ENCODE measurements around the gene PUM2. TPM values are rescaled to one million over a fixed set of nuclear protein-coding genes. Genes with fewer than 3 reads are reported as not detected.

Gene PUM2
- total RNA-seq, 4 donors from 2014 or later = 61.5 to 140 (median 98.0) TPM

GRCh38 chr2:20224164-20224715 is 126.4 kb downstream of the PUM2 start:
- no CpG with 5 or more reads among the region's 70 CpGs for WGBS, 2 donors (ENCODE audit: low coverage in 1 of 2)
- Histone ChIP-seq H3K27ac (peak overlapping the region in 3 of 4 donors; percentile 64 to 76 (median 66)), H3K36me3 (no peaks in the 10 kb centered on the region), H3K4me1 (peaks cover 0 to 33% (median 13%) of the 10 kb centered on the region in 3 donors), H3K4me3 (peak overlapping the region; percentile 36 to 67), H3K27me3 (peaks cover 36% of the 10 kb centered on the region), H3K9me3 (no peaks in the 10 kb centered on the region)
- TF ChIP-seq EP300 (IDR thresholded peaks at IDR 0.05) (no peak), POLR2AphosphoS5 (IDR thresholded peaks at IDR 0.05) (no peak), POLR2A (IDR thresholded peaks at IDR 0.05) (no peak), CTCF (IDR thresholded peaks at IDR 0.05) (no peak)
- peak; percentile 35 for ATAC-seq

- peak overlapping the region; percentile 36 to 67 for H3K4me3 ChIP-seq
- TF ChIP-seq EP300 (IDR thresholded peaks at IDR 0.05) = no peak
- peak in 1 of 4 experiments; percentile 17 for TF ChIP-seq CTCF (IDR thresholded peaks at IDR 0.05)
- TF ChIP-seq POLR2A (IDR thresholded peaks at IDR 0.05) = no peak
- no peak for TF ChIP-seq POLR2AphosphoS5 (IDR thresholded peaks at IDR 0.05)
- H3K27ac ChIP-seq = peak overlapping the region in 3 of 4 donors; percentile 64 to 76 (median 66)
- H3K4me1 ChIP-seq = peaks cover 0 to 33% (median 13%) of the 10 kb centered on the region in 3 donors
- H3K27me3 ChIP-seq = peaks cover 31% of the 10 kb centered on the region
- H3K36me3 ChIP-seq = no peaks in the 10 kb centered on the region
- no peaks in the 10 kb centered on the region for H3K9me3 ChIP-seq
- peak; percentile 37 for ATAC-seq
- WGBS, 2 donors (ENCODE audit: low coverage in 1 of 2) = no CpG with 5 or more reads among the region's 66 CpGs
Observed at GRCh38 chr2:20223407-20224163, 127.1 kb downstream of the PUM2 start.

- peak overlapping the region in 1 of 4 donors; percentile 76 for H3K27ac ChIP-seq
- H3K36me3 ChIP-seq = no peaks in the 10 kb centered on the region
- ATAC-seq = no peak
- WGBS, 2 donors (ENCODE audit: low coverage in 1 of 2) = 16 to 68% methylated on average over 5 to 8 of the region's 21 CpGs
- TF ChIP-seq EP300 (IDR thresholded peaks at IDR 0.05) (no peak), CTCF (IDR thresholded peaks at IDR 0.05) (no peak), POLR2AphosphoS5 (IDR thresholded peaks at IDR 0.05) (no peak), POLR2A (IDR thresholded peaks at IDR 0.05) (no peak)
- peaks cover 0 to 33% (median 13%) of the 10 kb centered on the region in 3 donors for H3K4me1 ChIP-seq
- peak overlapping the region in 1 of 2 donors; percentile 67 for H3K4me3 ChIP-seq
- H3K27me3 ChIP-seq = peaks cover 24% of the 10 kb centered on the region
- H3K9me3 ChIP-seq = no peaks in the 10 kb centered on the region
Observed at GRCh38 chr2:20222769-20223406, 127.8 kb downstream of the PUM2 start.

GRCh38 chr2:20222014-20222768 is 128.5 kb downstream of the PUM2 start:
- H3K36me3 ChIP-seq = no peaks in the 10 kb centered on the region
- H3K27me3 ChIP-seq = peaks cover 19% of the 10 kb centered on the region
- no peak overlapping the region for H3K4me3 ChIP-seq
- H3K4me1 ChIP-seq = peaks cover 0 to 33% (median 13%) of the 10 kb centered on the region in 3 donors
- ATAC-seq = no peak
- no peak overlapping the region for H3K27ac ChIP-seq
- no peaks in the 10 kb centered on the region for H3K9me3 ChIP-seq
- TF ChIP-seq EP300 (IDR thresholded peaks at IDR 0.05) (no peak), POLR2AphosphoS5 (IDR thresholded peaks at IDR 0.05) (no peak), CTCF (IDR thresholded peaks at IDR 0.05) (no peak)
- no CpG with 5 or more reads among the region's 1 CpG for WGBS, 2 donors (ENCODE audit: low coverage in 1 of 2)
